Measurements from ENCODE around the gene KIAA1191. TPM values are rescaled to one million over a fixed set of nuclear protein-coding genes. Genes with fewer than 3 reads are reported as not detected.

KIAA1191 gene
- total and polyA plus RNA-seq, 9 of the 15 experiments (the other 6 are each of a cell fraction or from before 2014, with no cell fraction given): 31.0 to 80.2 (median 45.7) TPM

GRCh38 chr5:176361437-176362232, at the start of gene KIAA1191 (continued):
- TF ChIP-seq ZBTB12 (CRISPR knock-in tag; IDR thresholded peaks at IDR 0.05) (no peak), ZBED1 (IDR thresholded peaks at IDR 0.05) (no peak), SMAD4 (CRISPR knock-in tag; conservative IDR thresholded peaks at IDR 0.05) (0 out of 2 replicates have a peak, but pooled peaks have one; percentile 49), KLF1 (tag; IDR thresholded peaks at IDR 0.05) (peak; percentile 47; the same call in 1 of the 2 replicates), ZNF436 (CRISPR knock-in tag; IDR thresholded peaks at IDR 0.05) (no peak), ZNF778 (CRISPR knock-in tag; IDR thresholded peaks at IDR 0.05) (no peak), NCOA1 (IDR thresholded peaks at IDR 0.05; ENCODE audit: low read depth) (peak; percentile 13; the same call in 1 of the 2 replicates), ZNF253 (CRISPR knock-in tag; conservative IDR thresholded peaks at IDR 0.05) (no peak), HNRNPLL (IDR thresholded peaks at IDR 0.05; ENCODE audit: low read depth, low read length, poor library complexity, severe bottlenecking) (no peak), ESRRA (IDR thresholded peaks at IDR 0.05; ENCODE audit: borderline replicate concordance, low read depth) (peak; percentile 69), SAP30 (IDR thresholded peaks at IDR 0.05; ENCODE audit: borderline replicate concordance, insufficient read depth, low read depth, low read length, poor library complexity, severe bottlenecking) (no peak), WHSC1 (IDR thresholded peaks at IDR 0.05; ENCODE audit: low read length) (no peak), CUX1 (CRISPR knock-in tag; IDR thresholded peaks at IDR 0.05) (no peak), NCOA4 (IDR thresholded peaks at IDR 0.05; ENCODE audit: partially characterized antibody) (no peak)
- TF ChIP-seq, protein P1, sequence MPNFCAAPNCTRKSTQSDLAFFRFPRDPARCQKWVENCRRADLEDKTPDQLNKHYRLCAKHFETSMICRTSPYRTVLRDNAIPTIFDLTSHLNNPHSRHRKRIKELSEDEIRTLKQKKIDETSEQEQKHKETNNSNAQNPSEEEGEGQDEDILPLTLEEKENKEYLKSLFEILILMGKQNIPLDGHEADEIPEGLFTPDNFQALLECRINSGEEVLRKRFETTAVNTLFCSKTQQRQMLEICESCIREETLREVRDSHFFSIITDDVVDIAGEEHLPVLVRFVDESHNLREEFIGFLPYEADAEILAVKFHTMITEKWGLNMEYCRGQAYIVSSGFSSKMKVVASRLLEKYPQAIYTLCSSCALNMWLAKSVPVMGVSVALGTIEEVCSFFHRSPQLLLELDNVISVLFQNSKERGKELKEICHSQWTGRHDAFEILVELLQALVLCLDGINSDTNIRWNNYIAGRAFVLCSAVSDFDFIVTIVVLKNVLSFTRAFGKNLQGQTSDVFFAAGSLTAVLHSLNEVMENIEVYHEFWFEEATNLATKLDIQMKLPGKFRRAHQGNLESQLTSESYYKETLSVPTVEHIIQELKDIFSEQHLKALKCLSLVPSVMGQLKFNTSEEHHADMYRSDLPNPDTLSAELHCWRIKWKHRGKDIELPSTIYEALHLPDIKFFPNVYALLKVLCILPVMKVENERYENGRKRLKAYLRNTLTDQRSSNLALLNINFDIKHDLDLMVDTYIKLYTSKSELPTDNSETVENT (CRISPR knock-in tag; IDR thresholded peaks at IDR 0.05): 0 out of 2 replicates have a peak, but pooled peaks have one; percentile 23
- TF ChIP-seq, protein P2, sequence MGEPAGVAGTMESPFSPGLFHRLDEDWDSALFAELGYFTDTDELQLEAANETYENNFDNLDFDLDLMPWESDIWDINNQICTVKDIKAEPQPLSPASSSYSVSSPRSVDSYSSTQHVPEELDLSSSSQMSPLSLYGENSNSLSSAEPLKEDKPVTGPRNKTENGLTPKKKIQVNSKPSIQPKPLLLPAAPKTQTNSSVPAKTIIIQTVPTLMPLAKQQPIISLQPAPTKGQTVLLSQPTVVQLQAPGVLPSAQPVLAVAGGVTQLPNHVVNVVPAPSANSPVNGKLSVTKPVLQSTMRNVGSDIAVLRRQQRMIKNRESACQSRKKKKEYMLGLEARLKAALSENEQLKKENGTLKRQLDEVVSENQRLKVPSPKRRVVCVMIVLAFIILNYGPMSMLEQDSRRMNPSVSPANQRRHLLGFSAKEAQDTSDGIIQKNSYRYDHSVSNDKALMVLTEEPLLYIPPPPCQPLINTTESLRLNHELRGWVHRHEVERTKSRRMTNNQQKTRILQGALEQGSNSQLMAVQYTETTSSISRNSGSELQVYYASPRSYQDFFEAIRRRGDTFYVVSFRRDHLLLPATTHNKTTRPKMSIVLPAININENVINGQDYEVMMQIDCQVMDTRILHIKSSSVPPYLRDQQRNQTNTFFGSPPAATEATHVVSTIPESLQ (CRISPR knock-in tag; IDR thresholded peaks at IDR 0.05): no peak
